HepG2 (cell line): Measurements from ENCODE around the gene NOC2L. TPM values are rescaled to one million over a fixed set of nuclear protein-coding genes. Genes with fewer than 3 reads are reported as not detected.

Experiments used
- ATAC-seq: fragments of 200-7000 bp; cut with Tn5 transposase; 3 replicates; pipeline ENCODE4 v1.9.1; 2020; ENCODE audit warnings: mild to moderate bottlenecking, moderate library complexity
- BruUV-seq: library from RNA; stranded (reverse); fragments of 400-500 nt; replicated peaks from 2 replicates; lab custom pipeline; 2021; lab: Mats Ljungman, UMichigan
- CTCF ChIA-PET: fragments of 300-600 bp; formaldehyde crosslinking; extraction: SDS; loops from one replicate; lab custom pipeline; 2021; ENCODE audit warnings: low total read pairs, inconsistent platforms, low intra/inter-chr PET ratio; lab: Yijun Ruan, JAX
- POLR2A ChIA-PET: fragments of 350-600 bp; sonication (Branson Sonifier 250); formaldehyde crosslinking; loops from one replicate; lab custom pipeline; 2020; ENCODE audit warnings: antibody characterized with exemption, inconsistent platforms; lab: Yijun Ruan, JAX
- DNase-seq: peaks from one replicate; pipeline ENCODE4 v3.0.0-alpha.2; 2015; ENCODE audit warnings: low spot score
- FAIRE-seq: peaks from 3 replicates; lab custom pipeline; 2011; peaks lifted over from hg19 to GRCh38; lab: Jason Lieb, UNC
- H2AFZ ChIP-seq: one replicate; pipeline ENCODE4 v1.6.1; 2011; ENCODE audit warnings: low read length, inconsistent platforms
- H3K27ac ChIP-seq: fragments of 300-600 bp; 3 replicates; pipeline ENCODE4 v1.8.0; 2011; ENCODE audit warnings: mixed run types, mild to moderate bottlenecking, mixed read lengths, low read length, inconsistent platforms; ENCODE audit not compliant: insufficient read depth; ENCODE audit errors: extremely low read length
- H3K27me3 ChIP-seq, 2 experiments: fragments of 200-600 bp in 1 of 2; 2 replicates in 1 of 2; 3 replicates in 1 of 2; pipeline versions ENCODE4 v1.6.0 to v1.8.0; 2011; ENCODE audit warnings: low read length in 2 of 2, mild to moderate bottlenecking in 2 of 2, moderate library complexity in 2 of 2, inconsistent platforms in 1 of 2; ENCODE audit not compliant: insufficient read depth in 2 of 2, control insufficient read depth in 1 of 2
- H3K36me3 ChIP-seq, 2 experiments: fragments of 200-600 bp in 1 of 2; replicated peaks in 1 of 2; 2 replicates in 1 of 2; 3 replicates in 1 of 2; pipeline versions ENCODE4 v1.5.1 to v1.8.0; 2011; ENCODE audit warnings: low read length in 2 of 2, inconsistent platforms in 1 of 2; ENCODE audit not compliant: insufficient read depth in 2 of 2, control insufficient read depth in 1 of 2
- H3K4me1 ChIP-seq: 2 replicates; pipeline ENCODE4 v1.5.1; 2012; ENCODE audit warnings: low read length, inconsistent platforms; ENCODE audit not compliant: insufficient read depth
- H3K4me2 ChIP-seq: 2 replicates; pipeline ENCODE4 v1.6.0; 2011; ENCODE audit warnings: low read depth, low read length, inconsistent platforms
- H3K4me3 ChIP-seq, 3 experiments: fragments of 200-600 bp in 1 of 3; sonication (generic), shearing (Covaris generic) in 1 of 3; replicated peaks in 1 of 3; 2 replicates each; pipeline ENCODE4 v1.5.1; 2011 to 2016; ENCODE audit warnings: low read length in 3 of 3, inconsistent platforms in 2 of 3, low read depth in 2 of 3, mild to moderate bottlenecking in 2 of 3, control low read depth in 1 of 3, mixed read lengths in 1 of 3; ENCODE audit not compliant: insufficient read depth in 1 of 3
- H3K79me2 ChIP-seq: one replicate; pipeline ENCODE4 v1.6.1; 2011; ENCODE audit warnings: low read length, inconsistent platforms; ENCODE audit not compliant: insufficient read depth
- H3K9ac ChIP-seq: 2 replicates; pipeline ENCODE4 v1.6.0; 2011; ENCODE audit warnings: mild to moderate bottlenecking, low read depth, low read length, inconsistent platforms; ENCODE audit not compliant: insufficient read depth
- H3K9me3 ChIP-seq: 2 replicates; pipeline ENCODE4 v1.5.1; 2012; ENCODE audit warnings: mild to moderate bottlenecking, low read length
- H4K20me1 ChIP-seq: 2 replicates; pipeline ENCODE4 v1.6.0; 2011; ENCODE audit warnings: inconsistent platforms, mild to moderate bottlenecking, low read length, moderate library complexity; ENCODE audit not compliant: insufficient read depth
- ATF7-NPFF ChIP-seq: sonication (generic); formaldehyde crosslinking; IDR thresholded peaks from 2 replicates; pipeline ENCODE4 v1.8.1; 2023; ENCODE audit warnings: mild to moderate bottlenecking, low read depth, missing genetic modification reagents, moderate library complexity
- ESRRA ChIP-seq: sonication (generic); formaldehyde crosslinking; IDR thresholded peaks from 2 replicates; pipeline ENCODE4 v1.5.1; 2020; ENCODE audit warnings: mild to moderate bottlenecking, low read depth, missing genetic modification reagents
- PHF20 ChIP-seq: sonication (generic); formaldehyde crosslinking; IDR thresholded peaks from 2 replicates; pipeline ENCODE4 v1.5.0; 2020; ENCODE audit warnings: mild to moderate bottlenecking, missing genetic modification reagents
- SPEN ChIP-seq: sonication (generic); formaldehyde crosslinking; IDR thresholded peaks from 2 replicates; pipeline ENCODE4 v1.5.1; 2020; ENCODE audit warnings: low read depth, mild to moderate bottlenecking, missing genetic modification reagents
- STAT5B ChIP-seq: sonication (generic); formaldehyde crosslinking; IDR thresholded peaks from 2 replicates; pipeline ENCODE4 v1.4.0; 2020; ENCODE audit warnings: missing genetic modification reagents
- TFAP4 ChIP-seq: sonication (generic); IDR thresholded peaks from 2 replicates; pipeline ENCODE4 v1.6.1; 2016; ENCODE audit warnings: low read depth, borderline replicate concordance
- ZBTB38 ChIP-seq: sonication (generic); formaldehyde crosslinking; IDR thresholded peaks from 2 replicates; pipeline ENCODE4 v1.5.1; 2020; ENCODE audit warnings: mild to moderate bottlenecking, missing genetic modification reagents
- ZFY ChIP-seq: sonication (generic); formaldehyde crosslinking; IDR thresholded peaks from 2 replicates; pipeline ENCODE4 v1.4.0; 2020; ENCODE audit warnings: missing genetic modification reagents
- ZMYM2 ChIP-seq: sonication (generic); formaldehyde crosslinking; IDR thresholded peaks from 2 replicates; pipeline ENCODE4 v1.8.0; 2022; ENCODE audit warnings: mild to moderate bottlenecking, missing genetic modification reagents
- ZNF343 ChIP-seq: sonication (generic); formaldehyde crosslinking; IDR thresholded peaks from 2 replicates; pipeline ENCODE4 v1.4.0; 2020; ENCODE audit warnings: mild to moderate bottlenecking, missing genetic modification reagents
- ZNF652 ChIP-seq: IDR thresholded peaks from 2 replicates; pipeline ENCODE4 v1.6.1; 2016; ENCODE audit warnings: low read depth, borderline replicate concordance
- WGBS: methylation state at CpG from one replicate; pipeline ENCODE4 v1.1.6; 2017; ENCODE audit warnings: low lambda C conversion rate; 5-methylcytosine and 5-hydroxymethylcytosine counted together
- in situ Hi-C: cut with HindIII; loops from 2 replicates; pipeline ENCODE4 v1.10.0; 2017; ENCODE audit warnings: low pct_unique_long_range_greater_than_20kb; ENCODE audit not compliant: extremely low pct_ligation_motif_present
- intact Hi-C: fragments of 100-400 bp; cut with micrococcal nuclease; formaldehyde crosslinking; loops from one replicate; pipeline ENCODE4 v1.10.0; 2022; ENCODE audit not compliant: unreplicated experiment
- polyA plus RNA-seq, 8 experiments: library from polyadenylated mRNA; depleted of rRNA in 3 of 8; stranded (reverse) in 7 of 8; unstranded in 1 of 8; fragments of >200 nt; fragmentation: Illumina TruSeq in 4 of 8; extraction: Trizol in 4 of 8; gene quantifications; 2 replicates each; pipeline versions ENCODE4 v1.2.1 to v1.2.3, GENCODE V29; 2011 to 2016; ENCODE audit warnings: low read depth in 4 of 8, missing spikeins in 1 of 8, mixed read lengths in 1 of 8; ENCODE audit not compliant: insufficient read depth in 1 of 8
- total RNA-seq, 5 experiments: library from RNA; depleted of rRNA; stranded (reverse); fragments of >200 nt; fragmentation: Illumina TruSeq; extraction: Trizol; gene quantifications; 2 replicates each; pipeline ENCODE4 v1.2.3, GENCODE V29; 2016; ENCODE audit warnings: low read depth in 1 of 5

NOC2L gene
- total and polyA plus RNA-seq, 2 of the 13 experiments (the other 11 are each of a cell fraction or from before 2014, with no cell fraction given), result 32.0 to 103 TPM

- TF ChIP-seq STAT5B (CRISPR knock-in tag) (no peak), ESRRA (CRISPR knock-in tag) (no peak), TFAP4 (no peak), SPEN (no peak), PHF20 (CRISPR knock-in tag) (0 out of 2 replicates have a peak, but pooled peaks have one; percentile 38), ZNF652 (CRISPR knock-in tag) (no peak), ZNF343 (CRISPR knock-in tag) (0 out of 2 replicates have a peak, but pooled peaks have one; percentile 8), ATF7-NPFF (CRISPR knock-in tag) (no peak)
Observed at GRCh38 chr1:980137-980571, 21.1 kb upstream of the NOC2L start (continued).

GRCh38 chr1:979744-980072 is 20.7 kb upstream of the NOC2L start:
- no peak overlapping the region for H3K9ac ChIP-seq
- H2AFZ ChIP-seq, result no peak overlapping the region
- H3K4me1 ChIP-seq, result peaks cover 55% of the 10 kb centered on the region
- peaks cover 22 to 50% of the 10 kb centered on the region in 2 experiments for H3K27me3 ChIP-seq
- H3K36me3 ChIP-seq, result no peaks in the 10 kb centered on the region
- TF ChIP-seq ZMYM2 (CRISPR knock-in tag) (0 out of 2 replicates have a peak, but pooled peaks have one; percentile 17), ZFY (CRISPR knock-in tag) (no peak), ZBTB38 (CRISPR knock-in tag) (peak; percentile 54; the same call in 1 of the 2 replicates)
- TF ChIP-seq, all 625 proteins: peak for 2
- no TSS peak for BruUV-seq
- DNase-seq (no peak), ATAC-seq (no peak), FAIRE-seq (no peak)
- Histone ChIP-seq H4K20me1 (no peaks in the 10 kb centered on the region), H3K79me2 (no peaks in the 10 kb centered on the region), H3K27ac (no peak overlapping the region), H3K4me3 (peak overlapping the region in 1 of 3 experiments; percentile 70; a peak in 1 of 6 replicates), H3K9me3 (no peaks in the 10 kb centered on the region), H3K4me2 (peak overlapping the region; percentile 74)
- WGBS, result 73% methylated on average over 5 of the region's 9 CpGs
- POLR2A ChIA-PET, result no interaction called here
- intact Hi-C loops, result no loop called here
- in situ Hi-C loops, result no loop called here
- CTCF ChIA-PET, result no interaction called here
